GM23338 (cell line): ENCODE results near the gene PDE1C.

Experiments used
- EZH2 ChIP-seq: fragments of 200-600 bp; sonication (generic); IDR thresholded peaks from one replicate; pipeline ENCODE4 v1.8.0; 2017; ENCODE audit warnings: antibody characterized with exemption, mild to moderate bottlenecking, low read depth; ENCODE audit not compliant: unreplicated experiment
- EZH2phosphoT487 ChIP-seq: fragments of 200-600 bp; sonication (generic); IDR thresholded peaks from one replicate; pipeline ENCODE4 v1.8.1; 2018; ENCODE audit warnings: antibody characterized with exemption; ENCODE audit not compliant: unreplicated experiment
- JUNB ChIP-seq: IDR thresholded peaks from one replicate; pipeline ENCODE4 v1.6.1; 2016; ENCODE audit warnings: antibody characterized with exemption; ENCODE audit not compliant: unreplicated experiment
- NANOG ChIP-seq: IDR thresholded peaks from 2 replicates; pipeline ENCODE4 v1.6.1; 2016; ENCODE audit warnings: antibody characterized with exemption, borderline replicate concordance
- POLR2AphosphoS5 ChIP-seq: IDR thresholded peaks from 2 replicates; pipeline ENCODE4 v1.6.1; 2016; ENCODE audit warnings: antibody characterized with exemption, low read depth
- ZNF114 ChIP-seq: fragments of 250-450 bp; sonication (Bioruptor Pico); IDR thresholded peaks from 2 replicates; pipeline ENCODE4 v1.5.0; 2020; ENCODE audit warnings: mild to moderate bottlenecking, moderate library complexity
- TF ChIP-seq, protein P1 (sequence below), 2 experiments: fragments of 200-600 bp in 1 of 2; sonication (generic) in 1 of 2; conservative IDR thresholded peaks; 2 replicates each; pipeline versions ENCODE4 v1.5.1 to v1.6.1; 2016 to 2017; ENCODE audit warnings: antibody characterized with exemption in 2 of 2, low read depth in 2 of 2, mild to moderate bottlenecking in 2 of 2, moderate library complexity in 1 of 2
- TF ChIP-seq, protein P2 (sequence below): IDR thresholded peaks from one replicate; pipeline ENCODE4 v1.6.1; 2018; ENCODE audit warnings: antibody characterized with exemption; ENCODE audit not compliant: unreplicated experiment

DNA sequence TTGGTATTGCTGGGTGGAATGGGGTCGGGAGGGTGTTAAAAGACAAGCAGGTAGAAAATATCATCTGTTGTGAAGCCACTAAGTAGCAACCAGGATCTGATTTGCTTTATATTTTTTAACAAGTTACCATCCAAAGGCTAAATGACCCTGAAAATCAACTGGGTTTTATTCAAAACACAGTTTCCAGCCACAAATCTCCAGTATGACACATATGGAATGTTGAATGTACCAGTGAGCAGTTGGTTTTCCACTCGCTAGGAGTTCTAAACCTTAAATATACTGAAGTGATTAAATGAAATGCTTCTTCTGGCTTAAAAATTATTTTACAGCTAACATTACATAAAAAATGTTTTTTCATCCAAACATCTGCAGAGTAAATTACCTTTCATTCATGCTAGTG lies 112.5 kb downstream of the PDE1C start:
- TF ChIP-seq POLR2AphosphoS5, result no peak
- TF ChIP-seq, protein P1, sequence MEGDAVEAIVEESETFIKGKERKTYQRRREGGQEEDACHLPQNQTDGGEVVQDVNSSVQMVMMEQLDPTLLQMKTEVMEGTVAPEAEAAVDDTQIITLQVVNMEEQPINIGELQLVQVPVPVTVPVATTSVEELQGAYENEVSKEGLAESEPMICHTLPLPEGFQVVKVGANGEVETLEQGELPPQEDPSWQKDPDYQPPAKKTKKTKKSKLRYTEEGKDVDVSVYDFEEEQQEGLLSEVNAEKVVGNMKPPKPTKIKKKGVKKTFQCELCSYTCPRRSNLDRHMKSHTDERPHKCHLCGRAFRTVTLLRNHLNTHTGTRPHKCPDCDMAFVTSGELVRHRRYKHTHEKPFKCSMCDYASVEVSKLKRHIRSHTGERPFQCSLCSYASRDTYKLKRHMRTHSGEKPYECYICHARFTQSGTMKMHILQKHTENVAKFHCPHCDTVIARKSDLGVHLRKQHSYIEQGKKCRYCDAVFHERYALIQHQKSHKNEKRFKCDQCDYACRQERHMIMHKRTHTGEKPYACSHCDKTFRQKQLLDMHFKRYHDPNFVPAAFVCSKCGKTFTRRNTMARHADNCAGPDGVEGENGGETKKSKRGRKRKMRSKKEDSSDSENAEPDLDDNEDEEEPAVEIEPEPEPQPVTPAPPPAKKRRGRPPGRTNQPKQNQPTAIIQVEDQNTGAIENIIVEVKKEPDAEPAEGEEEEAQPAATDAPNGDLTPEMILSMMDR (conservative IDR thresholded peaks at IDR 0.05; ENCODE audit: low read depth in 2 of 2), result no peak
- no peak for TF ChIP-seq EZH2
- TF ChIP-seq, protein P2, sequence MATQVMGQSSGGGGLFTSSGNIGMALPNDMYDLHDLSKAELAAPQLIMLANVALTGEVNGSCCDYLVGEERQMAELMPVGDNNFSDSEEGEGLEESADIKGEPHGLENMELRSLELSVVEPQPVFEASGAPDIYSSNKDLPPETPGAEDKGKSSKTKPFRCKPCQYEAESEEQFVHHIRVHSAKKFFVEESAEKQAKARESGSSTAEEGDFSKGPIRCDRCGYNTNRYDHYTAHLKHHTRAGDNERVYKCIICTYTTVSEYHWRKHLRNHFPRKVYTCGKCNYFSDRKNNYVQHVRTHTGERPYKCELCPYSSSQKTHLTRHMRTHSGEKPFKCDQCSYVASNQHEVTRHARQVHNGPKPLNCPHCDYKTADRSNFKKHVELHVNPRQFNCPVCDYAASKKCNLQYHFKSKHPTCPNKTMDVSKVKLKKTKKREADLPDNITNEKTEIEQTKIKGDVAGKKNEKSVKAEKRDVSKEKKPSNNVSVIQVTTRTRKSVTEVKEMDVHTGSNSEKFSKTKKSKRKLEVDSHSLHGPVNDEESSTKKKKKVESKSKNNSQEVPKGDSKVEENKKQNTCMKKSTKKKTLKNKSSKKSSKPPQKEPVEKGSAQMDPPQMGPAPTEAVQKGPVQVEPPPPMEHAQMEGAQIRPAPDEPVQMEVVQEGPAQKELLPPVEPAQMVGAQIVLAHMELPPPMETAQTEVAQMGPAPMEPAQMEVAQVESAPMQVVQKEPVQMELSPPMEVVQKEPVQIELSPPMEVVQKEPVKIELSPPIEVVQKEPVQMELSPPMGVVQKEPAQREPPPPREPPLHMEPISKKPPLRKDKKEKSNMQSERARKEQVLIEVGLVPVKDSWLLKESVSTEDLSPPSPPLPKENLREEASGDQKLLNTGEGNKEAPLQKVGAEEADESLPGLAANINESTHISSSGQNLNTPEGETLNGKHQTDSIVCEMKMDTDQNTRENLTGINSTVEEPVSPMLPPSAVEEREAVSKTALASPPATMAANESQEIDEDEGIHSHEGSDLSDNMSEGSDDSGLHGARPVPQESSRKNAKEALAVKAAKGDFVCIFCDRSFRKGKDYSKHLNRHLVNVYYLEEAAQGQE, result no peak
- TF ChIP-seq EZH2phosphoT487, result no peak
- TF ChIP-seq NANOG, result no peak
- no peak for TF ChIP-seq JUNB
- TF ChIP-seq ZNF114, result no peak
